Peyer's patch (tissue), 4 donors: Measurements from ENCODE around the gene PSMB8. TPM values are rescaled to one million over a fixed set of nuclear protein-coding genes. Genes with fewer than 3 reads are reported as not detected.

Experiments used
- DNase-seq, 3 donors: peaks; one replicate each; pipeline ENCODE4 v3.0.0-alpha.2; 2017 to 2019
- H3K27ac ChIP-seq, 4 donors: fragments of 200-600 bp; sonication (generic); one replicate each; pipeline ENCODE4 v1.5.1; 2016 to 2019
- H3K27me3 ChIP-seq, 2 donors: fragments of 200-600 bp; sonication (generic); one replicate each; pipeline ENCODE4 v1.5.1; 2019
- H3K36me3 ChIP-seq, 3 donors: fragments of 200-600 bp; sonication (generic); one replicate each; pipeline ENCODE4 v1.5.1; 2016 to 2019
- H3K4me1 ChIP-seq, 4 donors: fragments of 200-600 bp; sonication (generic); one replicate each; pipeline ENCODE4 v1.5.1; 2016 to 2019
- H3K4me3 ChIP-seq, 4 donors: fragments of 200-600 bp; sonication (generic); 1 replicate in 3 of 4; 2 replicates in 1 of 4; pipeline ENCODE4 v1.5.1; 2016 to 2019; ENCODE audit warnings: mild to moderate bottlenecking in 1 of 4
- H3K9me3 ChIP-seq, 4 donors: fragments of 200-600 bp; sonication (generic); one replicate each; pipeline ENCODE4 v1.5.1; 2016 to 2019; ENCODE audit warnings: mild to moderate bottlenecking in 1 of 4
- POLR2A ChIP-seq, 2 donors: fragments of 450-650 bp; IDR thresholded peaks; one replicate each; pipeline ENCODE4 v1.5.1; 2017; ENCODE audit warnings: antibody characterized with exemption in 2 of 2, mild to moderate bottlenecking in 2 of 2, moderate library complexity in 2 of 2
- total RNA-seq, 4 donors: library from RNA; depleted of rRNA; stranded (reverse); fragments of >200 nt; gene quantifications; one replicate each; pipeline ENCODE4 v1.1.0, GENCODE V29; 2016
- TF ChIP-seq, protein P1 (sequence below), 6 experiments: fragments of 450-650 bp in 4 of 6; fragments of 200-600 bp in 2 of 6; sonication (generic) in 1 of 6; IDR thresholded peaks; one replicate each; pipeline ENCODE4 v1.5.1; 2017 to 2019; ENCODE audit warnings: antibody characterized with exemption in 6 of 6, mild to moderate bottlenecking in 3 of 6, moderate library complexity in 1 of 6

Gene PSMB8
- total RNA-seq, 4 donors from 2014 or later: 48.1 to 104 (median 96.0) TPM

DNA sequence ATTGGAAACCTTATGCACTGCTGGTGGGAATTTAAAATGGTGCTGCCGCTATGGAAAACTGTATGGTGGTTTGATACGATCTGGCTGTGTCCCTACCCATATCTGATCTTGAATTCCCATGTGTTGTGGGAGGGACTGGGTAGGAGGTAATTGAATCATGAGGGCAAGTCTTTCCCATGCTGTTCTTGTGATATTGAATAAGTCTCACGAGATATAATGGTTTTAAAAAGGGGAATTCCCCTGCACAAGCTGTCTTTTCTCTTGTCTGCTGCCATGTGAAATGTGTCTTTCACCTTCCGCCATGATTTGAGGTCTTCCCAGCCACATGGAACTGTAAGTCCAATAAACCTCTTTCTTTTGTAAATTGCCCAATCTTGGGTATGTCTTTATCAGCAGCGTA lies 10.2 kb downstream of the PSMB8 start:
- Histone ChIP-seq H3K27ac (no peak overlapping the region), H3K4me3 (no peak overlapping the region), H3K4me1 (peaks cover 4 to 14% (median 10%) of the 10 kb centered on the region in 4 donors), H3K9me3 (no peaks in the 10 kb centered on the region), H3K36me3 (peaks cover 0 to 61% (median 0%) of the 10 kb centered on the region in 3 donors), H3K27me3 (no peaks in the 10 kb centered on the region)
- no peak for TF ChIP-seq POLR2A (IDR thresholded peaks at IDR 0.05)
- TF ChIP-seq, protein P1, sequence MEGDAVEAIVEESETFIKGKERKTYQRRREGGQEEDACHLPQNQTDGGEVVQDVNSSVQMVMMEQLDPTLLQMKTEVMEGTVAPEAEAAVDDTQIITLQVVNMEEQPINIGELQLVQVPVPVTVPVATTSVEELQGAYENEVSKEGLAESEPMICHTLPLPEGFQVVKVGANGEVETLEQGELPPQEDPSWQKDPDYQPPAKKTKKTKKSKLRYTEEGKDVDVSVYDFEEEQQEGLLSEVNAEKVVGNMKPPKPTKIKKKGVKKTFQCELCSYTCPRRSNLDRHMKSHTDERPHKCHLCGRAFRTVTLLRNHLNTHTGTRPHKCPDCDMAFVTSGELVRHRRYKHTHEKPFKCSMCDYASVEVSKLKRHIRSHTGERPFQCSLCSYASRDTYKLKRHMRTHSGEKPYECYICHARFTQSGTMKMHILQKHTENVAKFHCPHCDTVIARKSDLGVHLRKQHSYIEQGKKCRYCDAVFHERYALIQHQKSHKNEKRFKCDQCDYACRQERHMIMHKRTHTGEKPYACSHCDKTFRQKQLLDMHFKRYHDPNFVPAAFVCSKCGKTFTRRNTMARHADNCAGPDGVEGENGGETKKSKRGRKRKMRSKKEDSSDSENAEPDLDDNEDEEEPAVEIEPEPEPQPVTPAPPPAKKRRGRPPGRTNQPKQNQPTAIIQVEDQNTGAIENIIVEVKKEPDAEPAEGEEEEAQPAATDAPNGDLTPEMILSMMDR (IDR thresholded peaks at IDR 0.05): no peak
- no peak for DNase-seq

DNA sequence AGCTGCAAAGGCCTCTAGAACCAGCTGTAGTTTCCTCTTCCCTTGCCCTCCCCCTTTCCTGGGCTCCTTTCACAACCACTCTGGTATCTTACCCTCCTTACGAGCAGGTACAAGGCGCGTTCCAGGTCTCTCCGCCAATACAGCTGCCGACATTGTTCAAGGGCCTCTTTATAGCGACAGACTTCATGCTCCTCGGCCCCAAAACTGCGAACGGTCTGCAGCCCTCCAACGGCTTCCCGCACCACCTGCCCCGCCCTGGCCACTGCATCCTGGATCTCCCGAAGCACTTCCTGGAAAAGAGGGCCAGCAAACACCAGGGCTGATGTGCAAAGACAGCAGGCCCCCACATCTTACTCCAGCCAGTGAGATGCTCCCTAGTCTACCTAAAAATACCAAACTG lies 11.3 kb downstream of the PSMB8 start:
- H3K9me3 ChIP-seq: no peaks in the 10 kb centered on the region
- H3K27ac ChIP-seq: no peak overlapping the region
- TF ChIP-seq, protein P1 (IDR thresholded peaks at IDR 0.05): no peak
- no peak for TF ChIP-seq POLR2A (IDR thresholded peaks at IDR 0.05)
- DNase-seq: no peak
- no peak overlapping the region for H3K4me3 ChIP-seq
- peaks cover under 1 to 10% (median 7%) of the 10 kb centered on the region in 4 donors for H3K4me1 ChIP-seq
- peaks cover 0 to 71% (median 0%) of the 10 kb centered on the region in 3 donors for H3K36me3 ChIP-seq
- no peaks in the 10 kb centered on the region for H3K27me3 ChIP-seq

DNA sequence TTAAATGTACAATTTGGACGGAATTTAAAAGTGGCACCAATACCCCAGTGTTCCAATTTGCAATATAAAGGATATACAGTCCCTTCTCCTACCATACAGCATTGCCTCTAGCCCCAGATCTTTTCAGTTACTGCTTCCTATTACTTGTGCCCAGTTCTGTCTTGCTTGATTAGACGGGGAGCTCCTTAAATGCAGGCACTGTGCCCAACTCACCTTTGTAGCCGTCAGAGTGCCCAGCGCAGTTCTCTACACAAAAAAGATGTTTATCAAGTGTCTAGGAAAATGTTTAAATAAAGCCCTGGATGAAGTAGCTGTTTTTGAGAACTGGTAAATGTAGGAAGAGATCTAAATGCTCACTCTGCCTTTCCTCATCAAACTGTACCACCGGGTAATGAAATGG lies 12.9 kb downstream of the PSMB8 start:
- TF ChIP-seq, protein P1 (IDR thresholded peaks at IDR 0.05): no peak
- no peak for TF ChIP-seq POLR2A (IDR thresholded peaks at IDR 0.05)
- H3K4me1 ChIP-seq: no peaks in the 10 kb centered on the region
- H3K4me3 ChIP-seq: no peak overlapping the region
- no peak overlapping the region for H3K27ac ChIP-seq
- DNase-seq: no peak
- H3K36me3 ChIP-seq: peaks cover 0 to 68% (median 0%) of the 10 kb centered on the region in 3 donors
- H3K9me3 ChIP-seq: no peaks in the 10 kb centered on the region
- no peaks in the 10 kb centered on the region for H3K27me3 ChIP-seq

DNA sequence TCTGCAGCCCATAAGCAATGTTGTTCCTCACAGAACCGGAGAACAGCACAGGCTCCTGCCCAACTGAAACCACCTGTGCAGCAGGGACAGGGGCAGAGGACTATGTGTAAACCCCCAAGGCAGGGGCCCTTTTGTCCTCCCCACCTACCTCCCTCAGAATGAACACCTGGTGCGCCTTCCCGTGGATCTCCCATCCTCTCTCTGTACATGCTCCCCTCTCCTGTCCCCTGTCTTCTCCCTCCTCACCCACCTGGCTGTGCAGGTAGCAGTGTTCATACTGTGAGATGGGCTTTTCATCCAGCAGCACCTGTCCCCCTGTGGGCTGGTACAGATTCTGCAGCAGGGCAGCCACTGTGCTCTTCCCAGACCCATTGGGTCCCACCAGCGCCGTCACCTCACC lies 13.8 kb downstream of the PSMB8 start:
- Histone ChIP-seq H3K4me3 (no peak overlapping the region), H3K27ac (no peak overlapping the region), H3K36me3 (peaks cover 0 to 59% (median 0%) of the 10 kb centered on the region in 3 donors), H3K4me1 (no peaks in the 10 kb centered on the region), H3K27me3 (no peaks in the 10 kb centered on the region), H3K9me3 (no peaks in the 10 kb centered on the region)
- no peak for DNase-seq
- TF ChIP-seq, protein P1 (IDR thresholded peaks at IDR 0.05): no peak
- TF ChIP-seq POLR2A (IDR thresholded peaks at IDR 0.05): no peak

DNA sequence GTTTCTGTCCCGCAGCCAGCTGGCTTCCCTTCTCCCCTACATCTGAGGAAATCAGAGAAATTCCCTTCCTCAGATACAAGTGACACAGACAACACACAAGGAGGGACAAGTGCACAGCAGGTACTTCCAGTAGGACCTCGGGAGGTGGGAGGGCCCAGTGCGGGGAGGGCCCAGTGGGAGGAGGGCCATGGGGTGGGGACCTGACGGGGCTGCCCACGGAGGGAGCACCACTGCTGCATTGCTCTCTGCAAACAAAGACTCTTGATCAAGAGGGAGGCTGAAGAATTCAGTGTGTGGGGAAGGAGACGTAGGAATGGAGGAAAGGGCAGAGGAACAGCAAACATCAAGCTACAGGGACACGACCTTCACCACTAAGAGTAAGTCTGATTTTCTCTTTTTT lies 14.4 kb downstream of the PSMB8 start:
- TF ChIP-seq, protein P1 (IDR thresholded peaks at IDR 0.05): no peak
- no peak for TF ChIP-seq POLR2A (IDR thresholded peaks at IDR 0.05)
- Histone ChIP-seq H3K9me3 (no peaks in the 10 kb centered on the region), H3K4me1 (no peaks in the 10 kb centered on the region), H3K27me3 (no peaks in the 10 kb centered on the region), H3K4me3 (no peak overlapping the region), H3K36me3 (peaks cover 0 to 53% (median 0%) of the 10 kb centered on the region in 3 donors), H3K27ac (no peak overlapping the region)
- DNase-seq: no peak

DNA sequence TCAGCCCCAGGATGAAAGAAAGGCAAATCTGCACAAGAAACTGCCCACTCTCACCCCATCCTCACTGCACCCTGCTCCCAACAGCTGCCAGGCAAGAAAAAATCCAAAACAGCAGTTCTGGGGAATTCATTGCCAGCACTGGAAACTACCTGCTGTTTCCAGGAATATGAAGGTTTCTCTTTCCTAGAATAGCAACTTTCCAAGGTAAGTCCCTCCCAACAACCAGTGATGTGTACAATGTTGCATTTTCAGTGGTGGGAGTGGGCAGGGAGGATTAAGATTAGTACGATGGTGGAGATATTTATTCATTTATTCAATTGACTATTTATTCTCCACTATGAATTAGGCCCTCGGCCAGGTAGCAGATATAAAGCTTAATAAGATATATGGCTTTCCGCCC lies 16.8 kb downstream of the PSMB8 start:
- H3K9me3 ChIP-seq: no peaks in the 10 kb centered on the region
- no peak overlapping the region for H3K4me3 ChIP-seq
- no peaks in the 10 kb centered on the region for H3K4me1 ChIP-seq
- no peak for DNase-seq
- no peak overlapping the region for H3K27ac ChIP-seq
- H3K27me3 ChIP-seq: no peaks in the 10 kb centered on the region
- TF ChIP-seq, protein P1 (IDR thresholded peaks at IDR 0.05): no peak
- no peak for TF ChIP-seq POLR2A (IDR thresholded peaks at IDR 0.05)
- peaks cover 0 to 39% (median 0%) of the 10 kb centered on the region in 3 donors for H3K36me3 ChIP-seq
